COLO668 (cell line): Measurements from ENCODE around the gene CRYBG1.

Experiments used
- DNase-seq: peaks from one replicate; lab custom pipeline; 2025; ENCODE audit not compliant: unreplicated experiment; lab: John Stamatoyannopoulos, UW

The CRYBG1 gene

DNA sequence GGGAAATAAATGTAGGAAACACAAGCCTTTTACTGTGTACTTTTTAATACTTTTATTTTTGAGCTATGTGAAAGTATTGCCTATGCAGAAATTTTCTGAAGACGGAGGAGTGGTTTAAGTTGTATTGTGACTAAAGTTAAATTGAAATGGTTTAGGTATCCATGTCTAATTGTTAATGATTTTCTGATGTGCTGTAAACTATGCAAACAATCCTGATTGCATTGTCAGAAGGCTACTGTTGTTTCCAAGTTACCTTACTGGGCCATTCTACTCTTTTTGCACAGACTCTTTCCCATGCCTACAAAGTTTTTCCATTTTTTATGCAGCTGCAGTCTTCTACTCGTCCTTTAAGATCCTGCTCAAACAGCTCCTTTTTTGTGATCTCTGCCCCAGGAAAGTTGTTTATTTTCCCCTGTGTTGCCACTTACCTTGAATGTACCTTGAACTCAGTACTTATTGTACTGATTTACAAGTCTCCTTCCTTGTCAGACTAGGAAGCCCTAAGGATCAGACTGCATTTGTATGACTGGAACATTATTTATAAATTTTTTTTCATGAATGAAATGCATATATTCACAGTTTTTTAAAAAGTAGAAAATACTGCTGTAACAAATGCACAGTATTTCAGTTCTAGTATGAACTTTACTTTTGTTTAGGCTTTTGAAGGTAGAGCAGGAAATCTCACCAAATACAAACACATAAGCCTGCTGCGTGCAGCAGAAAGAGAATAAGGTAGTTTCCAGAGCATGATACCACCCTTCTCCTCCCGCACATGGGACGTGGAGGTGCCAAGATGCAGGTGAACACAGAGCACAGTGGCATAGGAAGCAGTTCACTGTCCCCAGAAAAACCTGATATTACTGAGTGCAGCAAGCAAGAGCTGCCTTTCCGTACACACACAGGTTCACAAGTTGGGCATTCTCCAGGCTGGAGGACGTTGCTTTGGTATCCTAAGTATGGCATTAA lies 97.8 kb downstream of the CRYBG1 start:
- no peak for DNase-seq

DNA sequence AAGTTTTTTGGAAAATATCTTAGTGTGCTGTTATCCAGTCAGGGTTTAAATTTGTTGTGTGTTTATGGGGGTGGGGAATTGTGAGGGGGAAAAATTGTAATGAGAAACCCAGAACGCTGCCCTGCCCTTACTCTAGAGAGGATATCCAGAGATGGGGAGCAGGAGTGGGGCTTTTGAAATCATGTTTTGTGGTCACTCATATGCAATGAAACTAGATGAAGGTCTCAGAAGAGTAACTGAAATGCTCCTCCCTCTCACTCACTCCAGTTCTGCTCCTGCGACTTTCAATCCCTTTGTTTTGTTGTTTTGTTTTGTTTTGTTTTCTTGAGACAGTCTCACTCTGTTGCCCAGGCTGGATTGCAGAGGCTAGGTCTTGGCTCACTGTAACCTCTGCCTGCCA lies 100.0 kb downstream of the CRYBG1 start:
- no peak for DNase-seq

GRCh38 chr6:106461084-106461483 lies 100.6 kb downstream of the CRYBG1 start:
- no peak for DNase-seq

DNA sequence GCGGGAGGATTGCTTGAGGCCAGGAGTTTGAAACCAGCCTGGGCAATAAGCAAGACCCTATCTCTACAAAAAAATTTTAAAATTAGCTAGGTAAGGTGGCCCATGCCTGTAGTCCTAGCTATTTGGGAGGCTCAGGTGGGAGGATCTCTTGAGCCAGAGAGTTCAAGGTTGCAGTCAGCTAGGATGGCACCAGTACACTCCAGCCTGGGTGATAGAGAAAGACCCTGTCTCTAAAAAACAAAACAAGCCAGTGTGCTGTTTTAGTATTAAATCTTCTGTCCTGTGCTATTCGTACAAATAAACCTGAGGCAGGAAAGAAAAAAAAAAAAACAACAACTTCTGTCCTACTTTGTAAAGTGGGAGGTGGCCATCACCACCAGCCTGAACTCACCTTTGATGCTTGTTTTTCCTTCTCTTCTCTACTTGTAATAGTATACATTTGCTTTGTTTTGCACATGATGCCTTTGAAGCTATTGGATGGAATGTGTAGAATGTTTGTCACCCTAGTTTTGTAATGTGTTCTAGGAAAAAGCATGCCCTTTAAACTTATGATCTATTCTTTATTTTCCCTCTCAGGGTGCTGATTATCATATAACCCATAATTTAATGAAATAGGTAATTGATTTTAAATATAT lies 102.5 kb downstream of the CRYBG1 start:
- no peak for DNase-seq

DNA sequence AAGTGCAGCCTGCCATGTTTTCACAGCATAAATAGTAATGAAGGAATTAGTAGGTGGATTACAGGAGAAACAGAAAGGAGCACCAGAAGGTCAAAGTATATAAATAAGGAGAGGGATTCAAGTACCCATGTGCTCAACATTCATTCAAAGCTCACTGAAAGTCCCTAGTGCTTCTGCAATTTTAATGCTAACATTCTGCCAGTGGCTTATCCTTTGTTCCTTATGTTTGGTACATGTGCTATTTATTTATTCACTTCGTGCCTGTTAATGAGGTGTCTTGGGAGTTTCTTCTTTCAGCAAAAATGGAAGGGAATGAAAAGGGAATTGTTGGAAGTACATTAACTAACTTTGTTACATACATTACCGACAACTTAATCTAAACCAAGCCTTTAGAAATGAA lies 105.7 kb downstream of the CRYBG1 start:
- no peak for DNase-seq

GRCh38 chr6:106468935-106469334 lies 108.4 kb downstream of the CRYBG1 start:
- DNase-seq, result no peak

DNA sequence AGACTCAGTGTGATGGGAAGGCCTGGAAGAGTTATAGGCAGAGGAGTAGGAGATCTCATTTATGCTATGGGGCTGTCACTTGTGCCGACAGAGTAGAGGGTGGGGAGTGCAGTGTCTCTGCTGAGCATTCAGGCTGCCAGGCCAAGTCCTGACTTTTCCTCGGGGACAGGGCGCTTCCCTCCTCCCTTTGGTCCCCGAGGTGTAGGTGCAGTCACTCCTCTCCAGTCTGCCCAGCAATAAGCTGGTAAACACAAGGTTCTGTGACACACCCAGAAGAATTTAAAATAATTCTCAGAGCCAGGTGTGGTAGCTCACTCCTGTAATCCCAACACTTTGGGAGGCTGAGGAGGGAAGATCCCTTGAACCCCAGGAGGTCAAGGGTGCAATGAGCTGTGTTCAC lies 109.4 kb downstream of the CRYBG1 start:
- no peak for DNase-seq

DNA sequence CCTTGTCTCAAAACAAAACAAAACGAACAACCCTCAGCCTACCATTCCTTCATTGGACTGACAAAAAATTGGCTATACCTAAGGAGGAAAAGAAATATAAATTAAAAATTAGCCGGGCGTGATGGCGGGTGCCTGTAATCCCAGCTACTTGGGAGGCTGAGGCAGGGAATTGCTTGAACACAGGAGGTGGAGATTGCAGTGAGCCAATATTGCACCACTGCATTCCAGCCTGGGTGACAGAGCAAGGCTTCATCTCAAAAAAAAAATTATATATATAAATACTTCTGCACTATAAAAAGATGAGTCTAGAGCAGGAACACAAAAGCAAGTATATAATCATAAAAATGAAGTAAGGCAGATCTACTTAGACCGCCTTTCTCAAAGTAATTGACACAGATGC lies 109.8 kb downstream of the CRYBG1 start:
- no peak for DNase-seq

- no peak for DNase-seq
Measured at GRCh38 chr6:106470811-106471210, 110.3 kb downstream of the CRYBG1 start.

DNA sequence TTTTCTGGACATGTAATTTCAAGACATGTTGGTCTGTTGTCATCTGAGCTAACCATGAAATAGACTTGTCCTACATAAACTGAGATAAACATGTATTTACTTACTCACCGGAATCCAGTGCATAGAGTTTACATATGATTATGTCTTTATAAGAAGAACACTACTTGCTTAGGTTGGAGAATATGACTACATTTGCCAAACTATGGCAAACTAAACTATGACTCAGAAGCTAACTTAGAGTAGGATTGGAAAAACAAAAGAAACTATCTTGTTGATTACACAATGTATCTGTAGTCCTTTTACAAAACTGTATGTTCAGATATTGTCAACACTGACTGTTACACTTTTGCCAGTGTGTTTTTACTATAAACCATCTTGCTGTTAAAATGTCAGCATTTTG lies 113.3 kb downstream of the CRYBG1 start:
- no peak for DNase-seq

DNA sequence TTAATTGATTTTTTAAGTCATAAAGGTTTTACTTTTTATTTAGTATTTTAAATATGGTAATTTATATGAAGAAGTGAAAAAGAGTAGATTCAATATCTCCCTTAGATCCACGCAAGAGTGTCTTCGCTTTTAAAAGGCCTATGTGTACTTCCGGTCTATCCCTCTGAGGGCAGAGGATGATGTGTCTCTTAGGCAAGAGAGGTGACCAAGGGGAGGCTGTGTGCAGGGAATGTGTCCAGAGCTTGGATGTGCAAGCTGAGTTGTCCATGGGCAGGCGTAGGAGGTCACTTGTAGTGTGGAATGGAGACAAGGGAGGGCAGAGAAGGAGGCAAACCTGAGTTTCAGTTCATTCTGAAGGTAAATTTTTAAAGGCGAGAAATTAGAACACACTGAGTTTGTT lies 113.9 kb downstream of the CRYBG1 start:
- DNase-seq, result no peak

DNA sequence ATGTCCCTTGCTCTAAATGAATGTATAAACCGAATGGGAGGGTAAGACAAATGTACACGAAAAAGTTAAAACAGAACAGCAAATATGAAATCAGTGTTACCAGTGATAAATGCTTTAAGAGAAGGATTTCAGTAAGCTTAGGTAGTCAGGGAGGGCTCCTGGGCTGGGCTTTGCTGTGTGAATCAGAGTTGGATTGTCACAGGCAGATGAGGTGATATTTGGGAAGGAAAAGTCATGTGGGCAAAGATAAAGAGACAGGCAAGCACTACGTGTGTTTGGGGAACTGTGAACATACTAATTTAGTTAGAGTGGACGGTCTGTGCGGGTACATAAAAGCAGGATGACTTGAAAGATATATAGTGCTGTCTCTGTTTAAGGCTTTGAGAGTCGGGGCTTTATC lies 114.8 kb downstream of the CRYBG1 start:
- no peak for DNase-seq

DNA sequence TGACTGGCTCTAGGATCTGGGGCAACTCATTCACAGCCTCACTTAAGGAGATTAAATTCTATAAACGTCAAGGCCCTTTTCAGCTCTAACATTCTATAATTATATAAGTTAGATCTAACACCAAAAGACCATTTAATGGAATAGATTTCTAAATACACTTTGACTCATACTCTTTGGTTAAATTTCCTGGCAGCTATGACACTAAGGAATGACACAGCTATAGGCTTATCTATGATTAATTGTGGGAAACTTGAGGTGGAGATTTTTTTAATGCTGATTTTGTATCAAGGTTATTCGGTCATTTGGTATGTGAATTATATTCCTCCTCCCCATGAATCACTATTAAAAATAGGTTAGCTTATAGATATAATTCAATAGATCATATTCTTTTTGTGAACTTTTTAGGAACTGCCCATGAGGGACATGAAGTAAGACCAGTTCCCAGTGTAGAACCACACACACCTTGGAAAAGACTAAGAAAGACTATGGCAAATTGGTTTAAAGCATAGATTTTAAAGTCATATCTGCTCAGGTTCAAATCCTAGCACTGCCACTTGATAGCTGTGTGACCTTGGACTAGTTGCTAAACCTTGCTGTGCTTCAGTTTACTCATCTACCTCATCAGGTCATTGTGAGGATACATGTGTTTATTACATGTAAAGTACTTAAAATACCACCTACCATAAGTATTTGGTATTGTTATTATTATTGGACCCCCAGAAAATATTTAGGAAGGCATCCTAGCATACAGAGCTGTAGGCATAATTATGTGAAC lies 116.0 kb downstream of the CRYBG1 start:
- DNase-seq, result no peak

DNA sequence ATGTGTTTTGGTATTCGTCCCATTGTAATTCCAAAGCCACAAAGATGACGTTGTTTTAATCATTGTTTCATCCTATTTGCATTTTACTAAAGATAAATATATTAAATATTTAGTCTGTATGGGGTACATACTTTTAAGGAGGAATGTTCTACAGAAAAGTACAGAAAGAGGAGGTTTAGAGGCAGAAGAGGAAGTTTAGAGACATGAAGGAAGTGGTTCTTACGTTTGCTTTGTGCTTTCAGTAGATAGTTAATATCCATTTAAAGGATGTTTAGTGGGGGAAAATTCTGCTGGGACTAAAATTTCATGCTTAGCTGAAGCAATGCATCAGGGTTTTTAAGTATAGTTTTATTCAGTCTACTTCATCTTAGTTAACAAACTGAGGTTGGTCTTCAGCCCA lies 116.6 kb downstream of the CRYBG1 start:
- no peak for DNase-seq

GRCh38 chr6:106477790-106478189 lies 117.3 kb downstream of the CRYBG1 start:
- peak; percentile 34 for DNase-seq

DNA sequence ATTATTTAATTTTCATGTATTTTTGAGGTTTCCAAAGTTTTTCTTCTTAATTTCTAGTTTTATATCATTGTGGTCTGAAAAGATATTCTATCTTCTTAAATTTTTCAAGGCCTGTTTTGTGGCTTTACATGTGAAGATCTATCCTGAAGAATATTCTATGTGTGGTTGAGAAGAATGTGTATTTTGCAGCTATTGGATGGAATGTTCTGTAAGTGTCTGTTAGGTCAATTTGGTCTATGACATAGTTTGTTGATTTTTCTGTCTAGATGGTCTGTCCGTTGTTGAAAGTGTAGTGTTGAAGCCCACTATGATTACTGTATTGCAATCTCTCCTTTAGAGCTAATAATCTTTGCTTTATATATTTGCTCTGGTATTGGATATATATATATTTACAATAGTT lies 125.7 kb downstream of the CRYBG1 start:
- DNase-seq, result no peak

DNA sequence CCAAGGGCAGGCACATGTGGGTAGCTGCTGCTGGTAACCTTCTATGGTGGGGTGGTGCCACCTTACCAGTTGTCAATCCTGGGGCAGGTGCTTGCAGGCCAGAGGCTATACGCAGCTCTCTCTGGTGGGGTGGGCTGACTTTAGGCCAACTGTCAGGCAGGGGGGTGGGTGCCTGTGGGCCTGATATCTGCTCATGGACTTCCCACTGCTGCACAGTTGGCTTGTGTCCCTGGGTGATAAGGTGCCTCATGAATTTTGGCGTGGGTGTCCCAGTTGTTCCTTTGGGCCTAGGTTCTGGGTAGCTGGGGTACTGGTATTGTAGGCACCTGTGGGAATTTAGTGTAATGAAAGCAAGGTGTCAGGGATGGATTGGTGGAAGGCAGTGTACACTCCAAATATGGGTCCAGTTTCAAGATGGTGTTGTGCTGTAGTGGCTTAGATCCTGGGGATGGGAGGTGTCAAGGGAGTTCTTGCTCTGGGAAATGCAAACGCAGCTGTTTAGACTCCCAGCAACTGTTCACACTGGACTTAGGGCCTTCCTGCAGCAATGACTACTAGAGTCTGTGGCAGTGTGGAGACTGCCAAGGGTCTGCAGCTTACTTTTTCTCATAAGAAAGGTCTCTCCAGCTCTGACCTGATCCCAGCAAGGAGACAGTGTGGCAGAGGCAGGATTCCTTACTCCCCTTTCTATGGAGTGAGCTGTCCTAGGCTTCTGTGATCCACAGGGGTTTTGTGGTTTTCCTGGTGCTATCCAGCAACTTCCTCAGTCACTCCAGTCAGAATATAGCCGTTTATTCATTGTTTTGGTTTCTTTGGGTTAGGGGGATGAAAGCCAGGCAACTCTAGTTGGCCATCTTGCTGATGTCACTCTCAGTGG lies 128.2 kb downstream of the CRYBG1 start:
- DNase-seq, result no peak

GRCh38 chr6:106490030-106490429 lies 129.5 kb downstream of the CRYBG1 start:
- no peak for DNase-seq

- no peak for DNase-seq
Measured at GRCh38 chr6:106490436-106490835, 129.9 kb downstream of the CRYBG1 start.

GRCh38 chr6:106490974-106491373 lies 130.5 kb downstream of the CRYBG1 start:
- no peak for DNase-seq

DNA sequence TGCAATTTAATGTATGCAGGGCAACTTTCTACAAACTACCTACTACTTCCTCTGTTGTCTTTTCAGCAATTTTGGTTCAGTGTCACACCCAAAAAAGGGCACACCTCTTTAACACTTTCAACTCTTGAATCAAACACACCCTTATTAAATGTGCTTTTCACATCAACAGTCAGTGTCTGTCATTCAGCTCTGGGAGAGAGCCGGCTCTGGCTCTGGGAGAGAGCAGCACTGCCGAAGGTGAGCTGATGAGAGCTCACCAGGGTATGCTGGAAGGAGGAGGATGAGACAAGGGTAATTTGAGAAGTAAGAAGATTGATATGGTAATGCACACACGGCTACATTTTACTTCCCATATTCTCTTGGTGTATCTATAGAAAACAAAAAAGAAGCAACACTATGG lies 134.5 kb downstream of the CRYBG1 start:
- no peak for DNase-seq
